Endometrial microvascular endothelial cells (primary cell): ENCODE data around the gene LRRC26. TPM values are rescaled to one million over a fixed set of nuclear protein-coding genes. Genes with fewer than 3 reads are reported as not detected.

Source experiments
- in situ Hi-C: cut with HindIII; loops from 2 replicates; pipeline ENCODE4 v1.10.0; 2017; ENCODE audit warnings: low sequenced_read_pairs, low pct_unique_long_range_greater_than_20kb; ENCODE audit errors: inconsistent ontology term
- total RNA-seq: library from RNA; depleted of rRNA; stranded (reverse); fragments of >200 nt; gene quantifications from one replicate; pipeline ENCODE4 v1.2.3, GENCODE V29; 2015; ENCODE audit errors: inconsistent ontology term

LRRC26 gene
- total RNA-seq, 1 donor from 2014 or later, result not detected

GRCh38 chr9:137187386-137187785 is 17.5 kb upstream of the LRRC26 start:
- in situ Hi-C loops, result no loop called here

DNA sequence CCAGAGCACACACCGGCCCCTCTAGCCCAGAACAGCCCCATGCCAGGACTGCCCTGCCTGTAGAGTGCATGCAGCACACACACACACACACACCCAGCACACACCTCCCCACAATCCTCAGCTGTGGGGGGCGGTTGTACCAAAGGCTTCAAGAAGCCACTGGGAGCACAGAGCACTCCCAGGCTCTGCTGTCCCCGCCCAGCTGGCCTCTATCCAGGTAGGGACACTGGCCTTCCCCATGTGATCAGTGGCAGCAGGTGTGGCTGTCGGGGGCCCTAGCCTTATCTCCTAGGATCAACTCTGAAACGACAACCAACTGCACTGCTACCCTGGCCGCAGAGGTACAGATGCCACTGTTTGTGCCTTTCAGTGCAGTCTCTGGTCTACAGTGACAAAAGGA is 16.5 kb upstream of the LRRC26 start:
- in situ Hi-C loops, result no loop called here

GRCh38 chr9:137185921-137186320 is 16.1 kb upstream of the LRRC26 start:
- in situ Hi-C loops, result no loop called here

GRCh38 chr9:137184881-137185660 is 15.2 kb upstream of the LRRC26 start:
- in situ Hi-C loops, result no loop called here

GRCh38 chr9:137183980-137184595 is 14.2 kb upstream of the LRRC26 start:
- in situ Hi-C loops, result no loop called here

- in situ Hi-C loops, result no loop called here
Observed at GRCh38 chr9:137182836-137183235, 13.0 kb upstream of the LRRC26 start.

GRCh38 chr9:137181680-137182079 is 11.8 kb upstream of the LRRC26 start:
- in situ Hi-C loops, result no loop called here

GRCh38 chr9:137180491-137180890 is 10.6 kb upstream of the LRRC26 start:
- in situ Hi-C loops, result no loop called here

- in situ Hi-C loops, result no loop called here
Observed at GRCh38 chr9:137179761-137180160, 9.9 kb upstream of the LRRC26 start.

DNA sequence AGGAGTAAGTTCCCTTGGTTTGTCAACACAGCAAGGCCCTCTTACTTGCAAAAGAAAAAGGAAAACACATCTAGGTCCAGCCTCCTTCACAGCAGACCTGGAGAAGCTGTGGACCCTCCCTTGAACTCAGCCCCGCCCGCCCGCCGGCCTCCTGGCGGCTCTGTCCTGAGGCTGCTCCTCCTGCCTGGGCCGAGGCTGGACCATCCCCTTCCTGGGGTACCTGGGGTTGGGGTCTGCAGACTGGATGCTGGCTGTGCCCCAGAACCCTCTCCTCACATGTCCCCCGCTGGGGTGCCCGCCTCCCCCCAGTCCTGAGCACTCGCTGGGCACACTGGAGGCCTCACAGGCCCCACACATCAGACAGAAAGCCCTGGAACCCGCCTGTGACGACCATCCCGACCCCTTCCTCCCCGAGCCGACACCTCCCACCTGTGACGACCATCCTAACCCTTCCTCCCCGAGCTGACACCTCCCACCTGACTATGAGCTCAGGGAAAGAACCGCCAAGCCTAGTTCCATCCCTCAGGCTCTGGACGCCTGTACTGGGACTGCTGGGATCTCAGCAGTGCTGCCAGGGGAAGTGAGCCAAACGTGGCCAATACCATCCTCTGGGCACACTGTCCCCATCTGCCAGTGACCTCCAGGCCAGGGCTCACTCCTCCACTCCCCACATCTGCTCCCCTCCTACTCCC is 9.2 kb upstream of the LRRC26 start:
- in situ Hi-C loops, result no loop called here

GRCh38 chr9:137178201-137178938 is 8.5 kb upstream of the LRRC26 start:
- in situ Hi-C loops, result no loop called here

- in situ Hi-C loops, result no loop called here
Observed at GRCh38 chr9:137176302-137177182, 6.7 kb upstream of the LRRC26 start.

- in situ Hi-C loops, result no loop called here
Observed at GRCh38 chr9:137175345-137175961, 5.6 kb upstream of the LRRC26 start.

DNA sequence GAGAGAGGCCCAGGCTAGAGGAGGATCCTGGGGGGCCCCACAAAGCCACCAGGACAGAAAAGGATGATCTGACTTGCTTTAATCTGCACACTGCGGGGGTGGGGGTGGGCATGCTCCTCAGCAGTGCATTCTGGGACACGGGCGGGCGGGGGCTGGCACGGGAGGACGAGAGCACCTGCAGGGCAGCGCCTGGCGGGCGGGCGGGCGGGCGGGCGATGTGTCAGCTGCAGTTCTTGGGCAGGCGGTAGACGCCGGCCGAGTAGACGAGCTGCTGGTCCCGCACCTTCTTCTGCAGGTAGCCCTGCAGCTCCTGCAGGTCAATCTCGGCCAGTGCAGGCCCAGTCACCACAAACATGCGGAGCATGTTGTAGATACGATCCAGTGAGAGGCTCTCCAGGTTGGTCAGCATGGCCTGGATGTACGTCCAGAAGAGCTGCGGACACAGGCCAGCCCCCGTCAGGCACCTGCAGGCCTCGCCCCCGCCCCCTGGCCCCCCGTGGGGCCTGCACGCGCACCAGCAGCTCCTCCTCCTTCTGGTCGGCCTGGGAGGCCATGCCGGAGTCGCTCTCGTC is 5.0 kb upstream of the LRRC26 start:
- in situ Hi-C loops, result loop anchor here (25.0 kb wide), 1 partner anchor 238 kb away; the partner anchor contains the start of genes C8G and FBXW5

GRCh38 chr9:137173796-137174664 is 4.2 kb upstream of the LRRC26 start:
- in situ Hi-C loops, result loop anchor here (25.0 kb wide), 1 partner anchor 237 kb away; the partner anchor contains the start of genes C8G and FBXW5

- in situ Hi-C loops, result loop anchor here (25.0 kb wide), 1 partner anchor 236 kb away; the partner anchor contains the start of genes C8G and FBXW5
Observed at GRCh38 chr9:137172901-137173795, 3.3 kb upstream of the LRRC26 start.
